ENCODE results near the gene PBOV1. TPM values are rescaled to one million over a fixed set of nuclear protein-coding genes. Genes with fewer than 3 reads are reported as not detected.

Gene PBOV1
- total RNA-seq, 1 donor from 2014 or later: not detected

DNA sequence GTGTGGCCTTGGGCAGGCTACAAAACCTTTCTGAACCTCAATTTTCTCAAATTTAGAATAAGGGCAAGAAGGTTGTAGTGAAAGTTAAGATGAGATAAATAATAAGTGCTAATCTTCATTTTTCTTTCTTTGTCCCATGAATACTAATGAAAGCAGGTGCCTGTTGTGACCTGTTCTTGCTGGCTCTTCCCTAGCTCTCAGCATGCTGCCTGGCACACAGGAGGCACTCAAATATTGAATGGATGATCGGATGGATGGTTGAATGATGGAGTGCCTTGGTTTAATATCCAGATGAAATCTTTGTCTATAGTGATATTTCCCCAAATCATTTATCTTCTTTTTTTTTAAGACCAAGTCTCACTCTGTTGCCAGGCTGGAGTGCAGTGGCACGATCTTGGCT, 15.0 kb downstream of the PBOV1 start:
- no peak for FAIRE-seq
- Histone ChIP-seq H3K36me3 (ENCODE audit: control insufficient read depth, insufficient read depth, low read length) (no peaks in the 10 kb centered on the region), H3K4me3 (ENCODE audit: low read depth, low read length) (no peak overlapping the region), H3K27me3 (ENCODE audit: control insufficient read depth, insufficient read depth, low read length) (no peaks in the 10 kb centered on the region)
- no peak for DNase-seq (ENCODE audit: low read depth)
- TF ChIP-seq CTCF (IDR thresholded peaks at IDR 0.05; ENCODE audit: insufficient read depth, low read length, severe bottlenecking): no peak

GRCh38 chr6:138201836-138202235, 16.5 kb downstream of the PBOV1 start:
- no peak for DNase-seq (ENCODE audit: low read depth)
- FAIRE-seq: no peak
- TF ChIP-seq CTCF (IDR thresholded peaks at IDR 0.05; ENCODE audit: insufficient read depth, low read length, severe bottlenecking): no peak
- Histone ChIP-seq H3K36me3 (ENCODE audit: control insufficient read depth, insufficient read depth, low read length) (no peaks in the 10 kb centered on the region), H3K27me3 (ENCODE audit: control insufficient read depth, insufficient read depth, low read length) (no peaks in the 10 kb centered on the region), H3K4me3 (ENCODE audit: low read depth, low read length) (no peak overlapping the region)

DNA sequence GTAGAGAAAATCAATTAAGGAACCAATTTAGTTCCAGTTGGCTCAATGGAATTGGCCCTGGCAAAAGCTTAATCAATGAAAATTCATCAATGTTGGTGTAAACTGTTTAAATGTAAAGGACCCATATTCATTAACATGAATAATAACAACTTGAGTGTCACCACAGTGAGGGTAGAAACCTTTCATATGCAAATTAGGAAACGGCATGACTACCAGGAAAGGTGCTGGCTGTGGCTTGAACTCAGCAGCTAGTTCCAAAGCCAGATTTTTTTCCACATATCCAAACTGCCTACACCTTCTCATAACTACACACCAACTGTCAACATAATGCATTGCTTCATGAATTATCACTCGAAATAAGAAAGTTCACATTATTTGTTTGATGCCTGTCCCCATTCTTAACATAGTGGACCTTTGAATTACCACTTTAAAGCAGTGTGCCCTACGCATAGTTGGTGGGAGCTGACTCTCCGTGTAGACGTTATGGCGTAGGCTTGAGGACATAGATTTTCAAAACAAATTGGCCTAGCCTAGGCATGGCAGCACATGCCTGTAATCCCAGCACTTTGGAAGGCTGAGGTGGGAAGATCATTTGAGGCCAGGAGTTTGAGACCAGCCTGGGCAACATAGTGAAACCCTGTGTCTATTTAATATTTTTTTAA, 19.7 kb downstream of the PBOV1 start:
- no peaks in the 10 kb centered on the region for H3K36me3 ChIP-seq (ENCODE audit: control insufficient read depth, insufficient read depth, low read length)
- TF ChIP-seq CTCF (IDR thresholded peaks at IDR 0.05; ENCODE audit: insufficient read depth, low read length, severe bottlenecking): no peak
- H3K4me3 ChIP-seq (ENCODE audit: low read depth, low read length): no peak overlapping the region
- FAIRE-seq (no peak), DNase-seq (ENCODE audit: low read depth) (no peak)
- H3K27me3 ChIP-seq (ENCODE audit: control insufficient read depth, insufficient read depth, low read length): no peaks in the 10 kb centered on the region

DNA sequence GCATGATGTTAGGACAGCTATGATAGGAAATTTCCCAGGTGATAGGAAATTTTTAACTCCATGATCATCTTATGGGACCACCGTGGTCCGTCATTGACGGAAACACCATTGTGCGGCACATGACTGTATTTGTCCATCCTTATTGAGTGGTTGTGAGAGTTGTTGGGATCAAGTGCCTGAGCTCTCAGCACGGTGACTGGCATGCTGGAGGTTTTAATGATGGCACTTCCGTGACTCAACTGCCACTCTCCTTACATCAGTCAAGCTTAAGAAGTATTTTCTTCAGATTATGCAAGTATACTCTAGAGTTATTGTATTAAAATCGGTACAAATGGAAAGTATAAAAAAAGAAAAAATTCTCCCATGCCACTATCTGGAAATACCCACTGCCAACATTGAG, 20.7 kb downstream of the PBOV1 start:
- H3K27me3 ChIP-seq (ENCODE audit: control insufficient read depth, insufficient read depth, low read length): no peaks in the 10 kb centered on the region
- TF ChIP-seq CTCF (IDR thresholded peaks at IDR 0.05; ENCODE audit: insufficient read depth, low read length, severe bottlenecking): no peak
- FAIRE-seq: no peak
- H3K36me3 ChIP-seq (ENCODE audit: control insufficient read depth, insufficient read depth, low read length): no peaks in the 10 kb centered on the region
- DNase-seq (ENCODE audit: low read depth): no peak
- no peak overlapping the region for H3K4me3 ChIP-seq (ENCODE audit: low read depth, low read length)

DNA sequence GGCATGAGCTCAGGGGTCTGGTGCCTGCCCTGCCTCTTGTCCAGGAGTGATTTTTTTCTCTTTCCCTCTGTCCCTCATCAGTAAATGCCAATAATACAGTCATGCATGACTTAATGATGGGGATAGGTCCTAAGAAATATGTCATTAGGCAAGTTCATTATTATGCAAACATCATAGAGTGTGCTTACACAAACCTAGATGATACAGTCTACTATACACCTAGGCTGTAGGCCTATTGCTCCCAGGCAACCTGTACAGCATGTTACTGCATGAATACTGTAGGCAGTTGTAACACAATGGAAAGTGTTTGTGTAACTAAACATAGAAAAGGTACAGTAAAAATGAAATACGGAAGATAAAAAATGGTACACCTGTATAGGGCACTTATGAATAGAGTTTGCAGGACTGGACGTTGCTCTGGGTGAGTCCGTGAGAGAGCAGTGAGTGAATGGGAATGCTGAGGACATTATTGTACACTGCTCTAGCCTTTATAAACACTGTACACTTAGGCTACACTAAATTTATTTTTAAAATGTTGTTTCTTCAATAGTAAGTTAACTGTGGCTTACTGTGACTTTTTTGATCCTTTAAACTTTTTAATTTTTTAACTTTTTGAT, 22.1 kb downstream of the PBOV1 start:
- no peak for TF ChIP-seq CTCF (IDR thresholded peaks at IDR 0.05; ENCODE audit: insufficient read depth, low read length, severe bottlenecking)
- FAIRE-seq (no peak), DNase-seq (ENCODE audit: low read depth) (peak; percentile 40)
- Histone ChIP-seq H3K4me3 (ENCODE audit: low read depth, low read length) (no peak overlapping the region), H3K36me3 (ENCODE audit: control insufficient read depth, insufficient read depth, low read length) (no peaks in the 10 kb centered on the region), H3K27me3 (ENCODE audit: control insufficient read depth, insufficient read depth, low read length) (no peaks in the 10 kb centered on the region)

DNA sequence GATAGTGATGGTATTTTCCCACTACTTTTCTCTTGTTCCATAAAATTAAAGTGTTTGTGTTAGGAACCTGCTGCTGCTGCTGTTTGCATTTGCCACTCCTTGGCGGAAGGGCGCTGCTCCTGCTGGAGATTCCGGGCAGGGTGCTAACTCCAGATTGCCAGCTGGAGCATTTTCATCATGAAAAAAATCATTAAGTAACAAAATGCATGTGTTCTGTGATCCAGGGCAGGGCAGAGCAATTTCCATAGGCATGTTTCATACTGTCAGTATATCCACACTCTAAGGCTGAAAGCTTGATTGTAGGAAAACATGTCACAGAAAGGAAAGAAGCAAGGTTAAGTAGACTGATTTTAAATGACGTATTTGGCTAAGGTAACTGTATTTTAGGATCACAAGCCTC, 24.0 kb downstream of the PBOV1 start:
- no peak for TF ChIP-seq CTCF (IDR thresholded peaks at IDR 0.05; ENCODE audit: insufficient read depth, low read length, severe bottlenecking)
- Histone ChIP-seq H3K27me3 (ENCODE audit: control insufficient read depth, insufficient read depth, low read length) (no peaks in the 10 kb centered on the region), H3K36me3 (ENCODE audit: control insufficient read depth, insufficient read depth, low read length) (no peaks in the 10 kb centered on the region), H3K4me3 (ENCODE audit: low read depth, low read length) (no peak overlapping the region)
- DNase-seq (ENCODE audit: low read depth): no peak
- FAIRE-seq: no peak
